ENCODE measurements around the gene MAPK1IP1L. TPM values are rescaled to one million over a fixed set of nuclear protein-coding genes. Genes with fewer than 3 reads are reported as not detected.

The MAPK1IP1L gene
- total and polyA plus RNA-seq, 2 of the 13 experiments (the other 11 are each of a cell fraction or from before 2014, with no cell fraction given), result 27.8 to 68.4 TPM

GRCh38 chr14:55116246-55117030, 65.0 kb downstream of the MAPK1IP1L start (continued):
- TF ChIP-seq SRSF9 (IDR thresholded peaks at IDR 0.05; ENCODE audit: borderline replicate concordance, insufficient read depth, low read depth, low read length, poor library complexity, severe bottlenecking) (no peak), ZNF788 (CRISPR knock-in tag; IDR thresholded peaks at IDR 0.05; ENCODE audit: borderline replicate concordance) (no peak), ZMYM2 (CRISPR knock-in tag; IDR thresholded peaks at IDR 0.05) (no peak), ZSCAN12 (CRISPR knock-in tag; IDR thresholded peaks at IDR 0.05) (no peak), ZNF615 (CRISPR knock-in tag; IDR thresholded peaks at IDR 0.05; ENCODE audit: borderline replicate concordance) (no peak), MEIS1 (CRISPR knock-in tag; IDR thresholded peaks at IDR 0.05; ENCODE audit: borderline replicate concordance) (0 out of 2 replicates have a peak, but pooled peaks have one; percentile 38), PHB2 (IDR thresholded peaks at IDR 0.05; ENCODE audit: partially characterized antibody) (no peak), TEAD3 (CRISPR knock-in tag; optimal IDR thresholded peaks at IDR 0.05; ENCODE audit: borderline replicate concordance) (peak; percentile 17), CBX2 (IDR thresholded peaks at IDR 0.05; ENCODE audit: low read depth, low read length) (no peak), CBX2 (CRISPR knock-in tag; IDR thresholded peaks at IDR 0.05; ENCODE audit: low read depth) (no peak), ZBTB37 (CRISPR knock-in tag; IDR thresholded peaks at IDR 0.05) (0 out of 2 replicates have a peak, but pooled peaks have one; percentile 60), ZMAT5 (CRISPR knock-in tag; IDR thresholded peaks at IDR 0.05; ENCODE audit: borderline replicate concordance, low read depth) (no peak), TMF1 (CRISPR knock-in tag; IDR thresholded peaks at IDR 0.05; ENCODE audit: low read depth) (no peak), IRF1 (CRISPR knock-in tag; IDR thresholded peaks at IDR 0.05; ENCODE audit: low read depth) (no peak), ZC3H4 (CRISPR knock-in tag; IDR thresholded peaks at IDR 0.05; ENCODE audit: borderline replicate concordance) (no peak), ZNF691 (CRISPR knock-in tag; IDR thresholded peaks at IDR 0.05; ENCODE audit: borderline replicate concordance, low read depth) (no peak), HNF4A (CRISPR knock-in tag; IDR thresholded peaks at IDR 0.05) (peak; percentile 43; the same call in 1 of the 2 replicates), SALL2 (CRISPR knock-in tag; IDR thresholded peaks at IDR 0.05) (no peak), CENPX (CRISPR knock-in tag; IDR thresholded peaks at IDR 0.05) (no peak), PLSCR1 (CRISPR knock-in tag; IDR thresholded peaks at IDR 0.05; ENCODE audit: borderline replicate concordance) (no peak), GABPB1 (CRISPR knock-in tag; IDR thresholded peaks at IDR 0.05) (no peak), HIC2 (CRISPR knock-in tag; IDR thresholded peaks at IDR 0.05; ENCODE audit: low read depth) (peak; percentile 64)

Measured in HepG2 (cell line).